ENCODE data around the gene CAPZA3.
"Not testable (repeated sequence)": the region's sequence is repeated elsewhere in the genome, so short reads cannot be mapped to it uniquely, and the experiment has no call there.

The CAPZA3 gene

DNA sequence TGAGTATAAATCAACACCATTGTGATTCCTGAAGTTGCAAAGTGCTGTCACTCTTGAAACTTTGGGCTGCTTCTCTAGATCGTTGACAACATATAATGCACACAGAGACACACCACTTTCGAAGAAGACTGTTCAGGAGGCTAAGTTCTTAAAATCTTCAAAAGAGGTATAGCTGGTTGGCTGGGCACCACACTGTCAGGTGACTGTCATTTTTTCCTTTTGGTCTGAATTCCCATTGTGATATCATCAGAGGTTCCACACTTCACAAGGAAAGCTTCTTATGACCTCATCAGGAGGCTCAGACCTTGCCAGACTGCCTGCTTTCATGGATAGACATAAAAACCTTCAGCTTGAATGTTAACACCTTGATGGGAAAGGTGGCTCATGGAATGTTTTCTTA is at the start of gene CAPZA3, which contains the start of gene PLCZ1:
Gene CAPZA3 (plus strand): TSS at position 301 of the 400 bp plus-strand sequence. CDS start 150 bp downstream, outside the sequence.
Gene PLCZ1 (minus strand): TSS at position 194 of the 400 bp plus-strand sequence. CDS start 641 bp downstream, outside the sequence.
- no peak for DNase-seq (ENCODE audit: low read depth, low spot score)

DNA sequence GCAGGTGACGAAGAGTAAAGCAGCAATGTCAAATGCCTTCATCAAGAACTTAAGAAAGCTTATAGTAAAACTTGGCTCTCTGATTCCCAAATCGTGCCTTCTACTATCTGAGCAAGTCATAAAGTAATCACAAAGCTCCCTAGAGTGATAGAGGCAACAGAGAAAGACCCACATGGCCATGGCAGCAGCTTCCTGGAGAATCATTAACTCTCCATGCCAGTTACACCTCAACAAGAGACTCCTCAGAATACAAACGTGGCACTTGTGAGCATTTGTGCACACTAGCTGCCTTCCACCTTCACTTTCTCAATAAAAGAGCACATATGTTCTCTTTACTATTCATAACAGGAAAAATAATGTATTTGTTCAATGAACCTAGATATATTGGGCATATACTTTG is 48.1 kb upstream of the CAPZA3 start:
- DNase-seq (ENCODE audit: low read depth, low spot score): no peak

- no peak for DNase-seq (ENCODE audit: low read depth, low spot score)
Measured at GRCh38 chr12:18690653-18691052, 47.3 kb upstream of the CAPZA3 start.

DNA sequence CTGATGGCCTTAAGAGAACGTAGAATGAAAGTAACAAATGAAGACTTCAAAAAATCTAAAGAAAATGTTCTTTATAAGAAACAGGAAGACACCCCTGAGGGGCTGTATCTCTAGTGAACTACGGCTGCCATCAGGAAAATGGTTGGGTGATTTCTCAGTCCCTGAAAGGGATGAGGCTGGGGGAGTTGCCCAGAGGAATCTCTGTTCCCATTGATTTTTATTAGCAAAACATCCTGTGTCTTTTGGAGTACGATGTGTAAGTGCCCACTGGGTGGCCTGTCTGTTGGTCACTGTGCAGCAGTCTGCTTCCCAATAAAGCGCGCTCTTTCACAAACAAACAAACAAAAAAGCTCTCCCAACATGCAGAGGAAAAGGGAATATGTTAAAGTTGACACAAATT is 43.9 kb upstream of the CAPZA3 start:
- DNase-seq (ENCODE audit: low read depth, low spot score): not testable (repeated sequence)

DNA sequence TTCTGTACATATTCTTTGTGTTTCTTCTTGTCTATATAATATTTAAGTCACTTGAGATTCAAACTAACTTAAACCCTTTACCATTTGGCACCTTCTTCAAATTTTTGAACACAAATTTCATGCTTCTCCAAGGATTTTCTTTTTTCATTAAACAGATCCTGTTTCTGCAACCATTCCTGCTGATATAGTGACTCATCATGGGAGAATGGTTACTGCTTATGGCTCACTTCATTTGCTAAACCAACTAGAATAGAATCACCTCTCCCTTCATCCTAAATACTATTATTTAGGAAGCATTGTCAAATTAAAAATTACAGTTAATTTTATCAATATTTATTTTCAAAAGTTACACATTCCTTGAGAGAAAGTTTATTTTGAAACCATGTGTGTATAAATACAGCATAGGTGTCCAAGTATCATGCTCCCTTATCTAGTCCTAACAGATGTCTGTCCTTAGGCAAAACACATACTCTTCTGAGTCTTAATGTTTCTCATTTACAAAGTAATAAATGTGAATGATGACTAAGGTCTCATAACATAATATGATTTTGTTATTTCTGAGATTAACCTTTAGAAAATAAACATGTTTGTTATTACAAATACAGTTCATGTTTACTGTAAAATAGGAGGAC is 40.8 kb upstream of the CAPZA3 start:
- no peak for DNase-seq (ENCODE audit: low read depth, low spot score)

- DNase-seq (ENCODE audit: low read depth, low spot score): no peak
Measured at GRCh38 chr12:18700271-18700670, 37.6 kb upstream of the CAPZA3 start.

DNA sequence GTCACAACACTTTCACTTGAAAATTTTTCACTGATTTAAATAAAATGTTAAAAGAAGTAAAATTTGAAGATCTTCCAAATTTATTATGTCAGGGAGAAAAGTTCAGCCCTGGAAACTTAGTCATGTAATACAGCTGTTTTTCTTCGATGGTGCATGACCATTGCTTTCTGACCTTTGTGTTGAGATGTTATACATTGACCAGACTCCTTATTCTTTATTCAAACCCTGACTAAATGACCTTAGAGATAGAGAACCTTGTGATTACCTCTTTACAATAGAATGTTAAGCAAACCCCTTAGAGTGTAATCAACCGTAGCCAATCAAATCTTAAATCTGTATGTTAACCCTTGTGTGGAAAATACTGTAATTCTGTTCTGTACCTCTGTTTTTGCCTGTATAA is 34.6 kb upstream of the CAPZA3 start:
- no peak for DNase-seq (ENCODE audit: low read depth, low spot score)

GRCh38 chr12:18703911-18704310 is 34.0 kb upstream of the CAPZA3 start:
- DNase-seq (ENCODE audit: low read depth, low spot score): no peak

GRCh38 chr12:18706798-18707197 is 31.1 kb upstream of the CAPZA3 start:
- no peak for DNase-seq (ENCODE audit: low read depth, low spot score)

DNA sequence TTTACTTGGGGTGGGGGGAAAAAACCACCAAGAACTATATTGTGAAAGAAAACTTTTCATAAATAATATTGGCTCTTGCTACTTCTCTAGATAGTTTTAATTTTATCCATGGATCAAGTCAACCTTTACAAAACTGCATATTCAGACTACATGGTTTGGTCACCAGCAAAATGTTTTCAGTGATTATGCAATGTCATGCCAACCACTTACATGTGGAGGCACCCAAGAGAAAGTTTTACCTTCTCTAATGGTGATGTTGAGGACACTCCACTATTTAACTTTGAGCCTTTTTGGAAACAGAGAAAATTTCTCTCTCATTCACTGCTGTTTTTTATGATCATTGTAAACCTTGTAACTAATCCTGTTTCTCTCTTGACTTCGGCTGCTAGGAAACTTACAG is 21.7 kb upstream of the CAPZA3 start:
- no peak for DNase-seq (ENCODE audit: low read depth, low spot score)

GRCh38 chr12:18718462-18718861 is 19.5 kb upstream of the CAPZA3 start:
- DNase-seq (ENCODE audit: low read depth, low spot score): no peak

DNA sequence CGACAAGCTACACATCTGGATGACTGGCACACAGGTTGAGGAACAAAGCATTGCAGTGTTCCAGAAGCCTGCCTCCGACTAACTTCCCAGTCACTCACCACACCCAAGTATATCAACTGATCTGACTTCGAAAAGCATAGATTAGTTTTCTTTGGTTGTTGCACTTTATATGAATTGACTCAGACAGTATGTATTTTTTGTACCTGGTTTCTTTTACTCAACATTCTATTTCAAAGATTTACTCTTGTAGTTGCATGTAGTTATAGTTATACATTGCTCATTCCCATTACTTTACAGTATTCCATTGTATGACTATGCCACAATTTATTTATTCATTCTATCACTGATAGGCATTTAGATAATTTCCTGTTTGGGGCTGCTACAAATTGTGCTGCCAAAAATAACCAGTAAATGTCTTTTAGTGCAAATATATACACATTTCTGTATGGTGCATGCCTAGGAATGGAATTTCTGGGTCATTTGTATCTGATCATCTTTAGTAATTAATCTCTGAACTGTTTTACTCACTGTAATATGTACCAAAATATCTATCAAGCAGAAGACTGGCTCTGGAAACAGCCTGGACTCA is 17.9 kb upstream of the CAPZA3 start:
- DNase-seq (ENCODE audit: low read depth, low spot score): no peak

DNA sequence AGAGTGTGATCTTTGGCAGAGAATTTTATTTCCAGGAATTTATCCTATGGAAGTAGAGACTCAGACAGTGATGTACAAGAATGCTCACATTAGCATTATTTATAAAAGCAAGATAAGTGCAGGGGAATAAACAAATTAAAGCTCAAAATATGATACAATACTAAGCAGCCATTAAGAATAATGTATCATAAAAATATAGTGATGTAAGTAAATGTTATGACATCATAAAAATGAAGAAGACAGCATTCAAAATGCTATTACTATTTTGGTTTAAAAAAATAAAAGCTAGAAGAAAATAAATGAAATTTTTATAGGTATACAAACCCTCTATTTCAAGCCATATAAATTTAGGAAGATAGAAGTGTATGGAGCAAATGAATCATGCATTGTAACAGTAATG is 17.2 kb upstream of the CAPZA3 start:
- DNase-seq (ENCODE audit: low read depth, low spot score): no peak

GRCh38 chr12:18721452-18721851 is 16.5 kb upstream of the CAPZA3 start:
- no peak for DNase-seq (ENCODE audit: low read depth, low spot score)

- DNase-seq (ENCODE audit: low read depth, low spot score): no peak
Measured at GRCh38 chr12:18723752-18724151, 14.2 kb upstream of the CAPZA3 start.

DNA sequence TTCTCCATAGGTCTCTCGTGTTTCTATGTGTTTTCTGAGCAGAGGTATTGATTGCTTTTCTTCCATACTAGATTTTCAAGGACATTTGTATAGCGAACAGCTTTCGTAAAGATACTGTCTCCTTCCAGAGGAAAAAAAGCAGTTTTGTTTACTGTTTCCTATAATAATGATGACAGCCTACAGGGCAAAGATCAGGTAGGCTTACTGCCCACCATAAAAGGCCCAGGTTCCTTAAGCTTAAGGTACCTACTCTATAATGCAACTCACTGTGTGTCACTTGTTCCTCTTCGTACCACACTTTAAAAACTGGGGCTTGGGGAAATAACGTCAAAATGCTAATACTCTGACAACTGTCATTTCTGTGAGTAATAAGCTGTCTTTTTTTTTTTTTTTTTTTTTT is 6.8 kb upstream of the CAPZA3 start:
- no peak for DNase-seq (ENCODE audit: low read depth, low spot score)

DNA sequence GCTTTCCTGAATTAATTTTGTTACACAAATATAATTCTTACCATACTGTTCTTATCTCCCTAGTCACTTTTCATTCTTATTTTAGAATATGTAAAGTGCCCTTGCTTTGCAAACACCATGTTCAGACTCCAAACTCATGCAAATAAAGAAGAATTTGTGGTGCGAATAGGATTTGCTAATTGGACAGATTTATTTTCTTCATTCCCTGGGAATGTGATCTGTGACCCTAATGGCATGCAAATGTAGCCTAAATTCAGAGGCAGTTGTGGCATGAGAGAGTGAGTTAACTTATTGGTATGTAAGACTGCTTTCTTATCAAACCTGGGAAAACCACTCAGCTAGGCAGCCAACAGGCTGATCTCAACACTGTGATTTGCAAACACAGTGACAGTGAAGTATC is 10.0 kb downstream of the CAPZA3 start:
- no peak for DNase-seq (ENCODE audit: low read depth, low spot score)

- no peak for DNase-seq (ENCODE audit: low read depth, low spot score)
Measured at GRCh38 chr12:18749386-18749957, 11.6 kb downstream of the CAPZA3 start.

DNA sequence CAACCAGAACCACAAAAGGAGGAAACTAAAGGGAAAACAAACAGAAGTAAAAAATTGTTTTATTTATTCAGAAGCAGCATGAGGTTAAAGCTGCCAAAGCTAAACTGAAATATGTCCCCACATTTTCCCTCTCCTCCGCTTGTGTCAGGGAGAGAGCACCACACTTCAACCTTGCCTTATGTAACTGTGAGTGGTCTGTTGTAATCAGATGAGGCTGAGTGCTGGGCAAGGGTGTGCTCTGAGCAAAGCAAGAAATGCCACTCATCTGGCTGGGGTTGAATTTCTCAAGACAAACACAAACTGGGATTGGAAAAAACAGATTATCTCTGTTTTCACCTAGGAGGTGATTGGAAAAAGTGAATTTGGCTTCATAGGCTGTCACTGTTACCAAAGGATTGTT is 12.2 kb downstream of the CAPZA3 start:
- DNase-seq (ENCODE audit: low read depth, low spot score): no peak

DNA sequence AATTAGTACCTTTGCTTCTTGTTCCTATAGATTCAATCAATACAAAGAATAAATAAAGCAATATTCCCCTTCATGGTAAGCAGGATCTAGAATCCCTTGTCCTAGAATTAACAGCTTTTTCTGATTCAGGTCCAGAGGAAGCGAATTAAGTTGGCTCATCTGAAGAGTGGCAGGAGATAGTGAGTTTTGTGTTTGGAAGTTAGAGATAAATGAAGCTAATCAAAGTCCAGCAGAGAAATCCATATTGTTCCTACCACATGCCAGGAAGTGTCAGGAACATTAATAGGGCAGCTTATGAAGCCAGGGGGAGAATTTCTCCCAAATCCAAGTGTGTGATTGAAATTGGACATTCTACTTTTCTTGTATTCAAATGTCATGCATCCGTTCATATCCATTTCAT is 13.9 kb downstream of the CAPZA3 start:
- DNase-seq (ENCODE audit: low read depth, low spot score): no peak

- DNase-seq (ENCODE audit: low read depth, low spot score): peak; percentile 55
Measured at GRCh38 chr12:18752280-18752920, 14.5 kb downstream of the CAPZA3 start.

- DNase-seq (ENCODE audit: low read depth, low spot score): no peak
Measured at GRCh38 chr12:18752947-18753346, 15.0 kb downstream of the CAPZA3 start.
